H1 (cell line): ENCODE measurements around the gene MGAT5. TPM values are rescaled to one million over a fixed set of nuclear protein-coding genes. Genes with fewer than 3 reads are reported as not detected.

ENCODE experiments used
- CBX5 ChIP-seq: fragments of 300-800, 300-1000 bp; sonication (generic); IDR thresholded peaks from 2 replicates; pipeline ENCODE4 v1.7.1; 2016; ENCODE audit warnings: antibody characterized with exemption, low read length, low read depth
- CBX8 ChIP-seq: fragments of 300-800, 300-1000 bp; sonication (generic); IDR thresholded peaks from 2 replicates; pipeline ENCODE4 v1.7.1; 2016; ENCODE audit warnings: low read depth, low read length, borderline replicate concordance
- CHD1 ChIP-seq: IDR thresholded peaks from 2 replicates; pipeline ENCODE4 v1.6.1; 2012; ENCODE audit warnings: low read depth, low read length, improper control_type of control experiment
- CHD7 ChIP-seq: fragments of 300-600 bp; sonication (generic); IDR thresholded peaks from 2 replicates; pipeline ENCODE4 v1.7.1; 2012; ENCODE audit warnings: low read length, moderate library complexity, mild to moderate bottlenecking, inconsistent platforms; ENCODE audit not compliant: insufficient replicate concordance
- CREB1 ChIP-seq: IDR thresholded peaks from 2 replicates; pipeline ENCODE4 v1.6.1; 2012; ENCODE audit warnings: inconsistent platforms
- KDM4A ChIP-seq: IDR thresholded peaks from one replicate; pipeline ENCODE4 v1.7.1; 2012; ENCODE audit warnings: low read depth, mild to moderate bottlenecking, moderate library complexity, low read length, inconsistent platforms; ENCODE audit not compliant: severe bottlenecking
- NRF1 ChIP-seq: IDR thresholded peaks from 2 replicates; pipeline ENCODE4 v1.6.1; 2011; ENCODE audit warnings: mild to moderate bottlenecking, low read depth, low read length, improper control_type of control experiment
- RXRA ChIP-seq: IDR thresholded peaks from 2 replicates; pipeline ENCODE4 v1.6.1; 2011; ENCODE audit warnings: low read depth, mild to moderate bottlenecking, low read length, moderate library complexity; ENCODE audit not compliant: insufficient read depth
- polyA plus RNA-seq, 7 experiments: library from polyadenylated mRNA; depleted of rRNA in 3 of 7; stranded (reverse) in 5 of 7; unstranded in 2 of 7; fragments of >200 nt in 5 of 7; fragments of 200-250 nt in 2 of 7; gene quantifications; 1 replicate in 5 of 7; 2 replicates in 1 of 7; 4 replicates in 1 of 7; pipeline versions ENCODE4 v1.2.1 to v1.2.3, GENCODE V29; 2011 to 2013; ENCODE audit warnings: missing spikeins in 2 of 7, mixed read lengths in 2 of 7
- total RNA-seq: library from RNA; stranded (reverse); fragmentation: NEBNext Ultra II Directional; extraction: Animal tissue kit (Norgen Biotek cat#: 25700); gene quantifications from 2 replicates; pipeline ENCODE4 v1.2.1, GENCODE V29; 2021
- TF ChIP-seq, protein P1 (sequence below): IDR thresholded peaks from 2 replicates; pipeline ENCODE4 v1.6.1; 2012; ENCODE audit warnings: low read length, inconsistent platforms

MGAT5 gene
- total and polyA plus RNA-seq, 2 of the 8 experiments (the other 6 are each of a cell fraction or from before 2014, with no cell fraction given), result 11.2 to 49.2 TPM

DNA sequence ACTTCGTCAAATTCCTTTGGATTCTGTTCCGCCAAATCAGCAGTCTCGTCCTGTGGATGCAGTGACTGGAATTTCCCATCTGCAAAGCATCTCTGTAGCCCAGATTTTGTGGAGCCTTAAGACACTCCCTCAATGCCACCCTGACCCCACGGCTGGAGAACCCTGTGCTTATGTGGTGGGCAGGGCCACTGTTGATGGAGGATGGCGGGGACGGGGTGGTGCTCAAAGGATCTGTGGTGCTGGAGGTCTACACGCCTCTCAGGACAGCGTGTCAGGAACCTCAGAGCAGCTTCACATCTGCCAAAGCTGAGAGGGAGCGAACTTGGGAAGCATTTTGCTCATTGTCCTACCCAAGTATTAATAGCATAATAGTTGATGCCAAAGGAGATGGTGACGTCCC, 200.1 kb downstream of the MGAT5 start (continued):
- TF ChIP-seq CHD7 (no peak), CBX8 (no peak), CBX5 (no peak), NRF1 (no peak), RXRA (no peak), KDM4A (no peak), CREB1 (no peak), CHD1 (no peak)
- TF ChIP-seq, protein P1, sequence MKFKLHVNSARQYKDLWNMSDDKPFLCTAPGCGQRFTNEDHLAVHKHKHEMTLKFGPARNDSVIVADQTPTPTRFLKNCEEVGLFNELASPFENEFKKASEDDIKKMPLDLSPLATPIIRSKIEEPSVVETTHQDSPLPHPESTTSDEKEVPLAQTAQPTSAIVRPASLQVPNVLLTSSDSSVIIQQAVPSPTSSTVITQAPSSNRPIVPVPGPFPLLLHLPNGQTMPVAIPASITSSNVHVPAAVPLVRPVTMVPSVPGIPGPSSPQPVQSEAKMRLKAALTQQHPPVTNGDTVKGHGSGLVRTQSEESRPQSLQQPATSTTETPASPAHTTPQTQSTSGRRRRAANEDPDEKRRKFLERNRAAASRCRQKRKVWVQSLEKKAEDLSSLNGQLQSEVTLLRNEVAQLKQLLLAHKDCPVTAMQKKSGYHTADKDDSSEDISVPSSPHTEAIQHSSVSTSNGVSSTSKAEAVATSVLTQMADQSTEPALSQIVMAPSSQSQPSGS, result no peak
